ENCODE results near the gene TXN.

DNA sequence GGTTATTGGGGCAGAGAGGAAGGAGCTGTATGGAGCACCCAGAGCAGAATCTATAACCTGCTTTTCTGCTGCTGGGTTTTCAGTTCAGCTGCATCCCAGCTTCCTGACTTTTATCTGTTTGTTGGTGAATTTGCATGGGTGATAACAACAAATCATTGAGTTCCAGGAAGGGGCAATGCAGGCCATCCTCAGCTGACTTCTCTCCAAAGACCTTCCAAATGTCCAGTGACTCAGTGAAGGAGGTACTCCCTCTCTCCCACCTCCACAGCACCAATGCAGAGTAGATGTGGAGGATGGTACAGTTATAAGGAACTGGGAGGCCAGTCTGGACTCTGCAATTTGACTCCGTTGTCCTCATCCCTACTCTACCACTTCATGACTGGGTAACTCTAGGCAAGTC lies 1.6 kb upstream of the TXN start:
- TF ChIP-seq, protein P1, sequence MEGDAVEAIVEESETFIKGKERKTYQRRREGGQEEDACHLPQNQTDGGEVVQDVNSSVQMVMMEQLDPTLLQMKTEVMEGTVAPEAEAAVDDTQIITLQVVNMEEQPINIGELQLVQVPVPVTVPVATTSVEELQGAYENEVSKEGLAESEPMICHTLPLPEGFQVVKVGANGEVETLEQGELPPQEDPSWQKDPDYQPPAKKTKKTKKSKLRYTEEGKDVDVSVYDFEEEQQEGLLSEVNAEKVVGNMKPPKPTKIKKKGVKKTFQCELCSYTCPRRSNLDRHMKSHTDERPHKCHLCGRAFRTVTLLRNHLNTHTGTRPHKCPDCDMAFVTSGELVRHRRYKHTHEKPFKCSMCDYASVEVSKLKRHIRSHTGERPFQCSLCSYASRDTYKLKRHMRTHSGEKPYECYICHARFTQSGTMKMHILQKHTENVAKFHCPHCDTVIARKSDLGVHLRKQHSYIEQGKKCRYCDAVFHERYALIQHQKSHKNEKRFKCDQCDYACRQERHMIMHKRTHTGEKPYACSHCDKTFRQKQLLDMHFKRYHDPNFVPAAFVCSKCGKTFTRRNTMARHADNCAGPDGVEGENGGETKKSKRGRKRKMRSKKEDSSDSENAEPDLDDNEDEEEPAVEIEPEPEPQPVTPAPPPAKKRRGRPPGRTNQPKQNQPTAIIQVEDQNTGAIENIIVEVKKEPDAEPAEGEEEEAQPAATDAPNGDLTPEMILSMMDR (conservative IDR thresholded peaks at IDR 0.05) = no peak
- no peak for TF ChIP-seq EZH2 (IDR thresholded peaks at IDR 0.05; ENCODE audit: low read depth)

Data from PC-9 (cell line).